ENCODE results near the gene PRR13. TPM values are rescaled to one million over a fixed set of nuclear protein-coding genes. Genes with fewer than 3 reads are reported as not detected.
A peak's percentile ranks its signal among the peaks of the same experiment; 100 is the strongest.

PRR13 gene
- polyA plus RNA-seq, 1 donor from 2014 or later: 6.4 TPM

GRCh38 chr12:53451661-53452158 is 10.2 kb downstream of the PRR13 start, which contains the start of gene PCBP2:
Gene PCBP2 (plus strand): TSS chr12:53452102. CDS start chr12:53454801, 2,699 bp downstream.
- peak within 1 kb of the TSS; percentile 95 for H3K27ac ChIP-seq (ENCODE audit: low read length)
- no peaks in the 10 kb centered on the region for H3K9me3 ChIP-seq (ENCODE audit: low read length)
- peaks cover 38% of the 10 kb centered on the region for H3K79me2 ChIP-seq (replicated peaks; ENCODE audit: insufficient read depth, low read length)
- H2AFZ ChIP-seq (ENCODE audit: low read depth, low read length): peak within 1 kb of the TSS; percentile 60
- TF ChIP-seq CTCF (IDR thresholded peaks at IDR 0.05; ENCODE audit: poor library complexity, severe bottlenecking) (peak; percentile 99), RAD21 (conservative IDR thresholded peaks at IDR 0.05) (peak; percentile 54), REST (IDR thresholded peaks at IDR 0.05; ENCODE audit: borderline replicate concordance) (peak; percentile 82), MXI1 (conservative IDR thresholded peaks at IDR 0.05; ENCODE audit: poor library complexity, severe bottlenecking) (peak; percentile 57), SMC3 (conservative IDR thresholded peaks at IDR 0.05; ENCODE audit: poor library complexity) (peak; percentile 65), EP300 (conservative IDR thresholded peaks at IDR 0.05; ENCODE audit: poor library complexity, severe bottlenecking) (peak; percentile 55), POLR2AphosphoS5 (IDR thresholded peaks at IDR 0.05) (peak; percentile 85), TAF1 (IDR thresholded peaks at IDR 0.05; ENCODE audit: low read depth) (peak; percentile 94), EZH2 (IDR thresholded peaks at IDR 0.05; ENCODE audit: borderline replicate concordance, insufficient read depth, low read length, poor library complexity, severe bottlenecking) (no peak)
- peak within 1 kb of the TSS; percentile 91 for H3K4me2 ChIP-seq (ENCODE audit: low read length)
- H3K9me2 ChIP-seq (ENCODE audit: insufficient read depth, low read length): no peaks in the 10 kb centered on the region
- H4K20me1 ChIP-seq (ENCODE audit: insufficient read depth): peaks cover 21% of the 10 kb centered on the region
- H3K27me3 ChIP-seq (ENCODE audit: insufficient read depth, low read depth, low read length): no peaks in the 10 kb centered on the region
- H3K36me3 ChIP-seq (ENCODE audit: insufficient read depth, low read length): peaks cover 9% of the 10 kb centered on the region
- H3F3A ChIP-seq (ENCODE audit: insufficient read depth, low read length, poor library complexity, severe bottlenecking): no peaks in the 10 kb centered on the region
- H3K4me3 ChIP-seq (ENCODE audit: low read length): peak within 1 kb of the TSS; percentile 76
- peak within 1 kb of the TSS; percentile 97 for H3K9ac ChIP-seq (ENCODE audit: low read length)

GRCh38 chr12:53452159-53453077 is 10.9 kb downstream of the PRR13 start:
- H3K27me3 ChIP-seq (ENCODE audit: insufficient read depth, low read depth, low read length): no peaks in the 10 kb centered on the region
- H3K36me3 ChIP-seq (ENCODE audit: insufficient read depth, low read length): peaks cover 9% of the 10 kb centered on the region
- peak; percentile 45 for TF ChIP-seq CTCF (IDR thresholded peaks at IDR 0.05; ENCODE audit: poor library complexity, severe bottlenecking)
- TF ChIP-seq EP300 (conservative IDR thresholded peaks at IDR 0.05; ENCODE audit: poor library complexity, severe bottlenecking): no peak
- TF ChIP-seq REST (IDR thresholded peaks at IDR 0.05; ENCODE audit: borderline replicate concordance): peak; percentile 66
- peak overlapping the region; percentile 97 for H3K9ac ChIP-seq (ENCODE audit: low read length)
- H3K9me3 ChIP-seq (ENCODE audit: low read length): no peaks in the 10 kb centered on the region
- peak overlapping the region; percentile 91 for H3K4me2 ChIP-seq (ENCODE audit: low read length)
- H3K79me2 ChIP-seq (replicated peaks; ENCODE audit: insufficient read depth, low read length): peaks cover 39% of the 10 kb centered on the region
- H2AFZ ChIP-seq (ENCODE audit: low read depth, low read length): no peak overlapping the region
- H3K27ac ChIP-seq (ENCODE audit: low read length): peak overlapping the region; percentile 95
- H3K9me2 ChIP-seq (ENCODE audit: insufficient read depth, low read length): no peaks in the 10 kb centered on the region
- peak overlapping the region; percentile 76 for H3K4me3 ChIP-seq (ENCODE audit: low read length)
- peaks cover 21% of the 10 kb centered on the region for H4K20me1 ChIP-seq (ENCODE audit: insufficient read depth)
- no peaks in the 10 kb centered on the region for H3F3A ChIP-seq (ENCODE audit: insufficient read depth, low read length, poor library complexity, severe bottlenecking)

All from neural cell (in vitro differentiated cells).